GM23248 (cell line): ENCODE measurements around the gene TACSTD2.
"Not testable (repeated sequence)": the region's sequence is repeated elsewhere in the genome, so short reads cannot be mapped to it uniquely, and the experiment has no call there.

ENCODE experiments used
- EZH2 ChIP-seq: fragments of 200-600 bp; sonication (generic); IDR thresholded peaks from 2 replicates; pipeline ENCODE4 v1.6.1; 2018; ENCODE audit warnings: antibody characterized with exemption, mild to moderate bottlenecking; ENCODE audit not compliant: insufficient read depth, poor library complexity, severe bottlenecking
- EZH2phosphoT487 ChIP-seq: fragments of 200-600 bp; sonication (generic); IDR thresholded peaks from 2 replicates; pipeline ENCODE4 v1.6.1; 2018; ENCODE audit warnings: antibody characterized with exemption, moderate library complexity, mild to moderate bottlenecking, low read depth; ENCODE audit not compliant: insufficient read depth

DNA sequence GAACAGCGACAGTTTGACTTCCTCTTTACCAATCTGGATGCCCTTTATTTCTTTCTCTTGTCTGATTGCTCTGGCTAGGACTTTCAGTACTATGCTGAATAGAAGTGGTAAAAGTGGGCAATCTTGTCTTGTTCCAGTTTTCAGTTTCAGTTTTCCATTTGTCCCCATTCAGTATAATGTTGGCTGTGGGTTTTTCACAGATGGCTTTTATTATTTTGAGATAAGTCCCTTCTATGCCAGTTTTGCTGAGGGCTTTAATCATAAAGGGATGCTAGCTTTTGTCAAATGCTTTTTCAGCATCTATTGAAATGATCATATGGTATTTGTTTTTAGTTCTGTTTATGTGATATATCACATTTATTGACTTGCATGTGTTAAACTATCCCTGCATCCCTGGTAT lies 24.9 kb upstream of the TACSTD2 start:
- not testable (repeated sequence) for TF ChIP-seq EZH2, EZH2phosphoT487
